Activated CD4-positive, alpha-beta T cell treated with anti-CD3 and anti-CD28 coated beads for 24 hours (primary cell): ENCODE results near the gene RET.
"Not testable (repeated sequence)": the region's sequence is repeated elsewhere in the genome, so short reads cannot be mapped to it uniquely, and the experiment has no call there.

Experiments used
- DNase-seq, 2 donors: peaks; one replicate each; pipeline ENCODE4 v3.0.0-alpha.2; 2020; ENCODE audit warnings: low read depth in 2 of 2

Gene RET

DNA sequence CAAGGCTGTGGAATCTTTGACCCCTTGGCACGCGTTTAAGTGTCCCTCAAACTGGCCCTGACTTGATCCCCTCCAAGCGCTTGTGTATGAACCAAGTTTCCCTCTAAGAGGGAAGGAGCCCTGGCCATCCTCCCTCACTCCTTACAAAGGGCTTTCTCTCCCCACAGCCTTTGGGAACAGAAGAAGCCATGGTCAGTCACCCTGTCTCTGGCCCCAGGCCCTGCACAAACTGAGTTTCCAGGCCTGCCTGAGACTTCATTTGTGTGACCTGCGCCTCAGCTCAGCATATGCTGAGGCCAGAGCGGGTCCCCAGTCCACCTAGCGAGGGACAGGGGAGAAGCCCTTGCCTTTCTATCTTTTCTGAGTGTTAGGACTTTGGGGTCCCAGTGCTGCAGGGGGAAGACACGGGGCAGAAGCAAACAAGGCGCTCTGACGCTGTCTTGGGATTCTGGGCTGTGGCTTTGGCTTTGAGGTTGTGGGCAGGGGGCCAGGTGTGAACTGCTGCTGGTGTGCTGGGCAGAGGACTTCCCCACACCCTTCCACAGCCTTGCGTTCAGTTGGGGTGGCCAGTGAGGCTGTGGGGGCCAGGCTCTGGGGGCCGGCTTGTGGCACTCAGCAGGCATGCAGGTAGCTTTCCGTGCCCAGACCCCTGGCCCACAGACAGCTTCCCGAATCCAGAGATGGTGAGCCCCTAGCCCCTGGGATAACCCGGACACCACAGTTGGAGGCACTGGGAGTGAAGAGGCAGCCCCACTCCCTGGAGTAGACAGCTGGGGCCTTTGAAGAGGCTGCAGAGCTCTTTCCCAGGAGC lies 1.5 kb downstream of the RET start:
- no peak for DNase-seq

DNA sequence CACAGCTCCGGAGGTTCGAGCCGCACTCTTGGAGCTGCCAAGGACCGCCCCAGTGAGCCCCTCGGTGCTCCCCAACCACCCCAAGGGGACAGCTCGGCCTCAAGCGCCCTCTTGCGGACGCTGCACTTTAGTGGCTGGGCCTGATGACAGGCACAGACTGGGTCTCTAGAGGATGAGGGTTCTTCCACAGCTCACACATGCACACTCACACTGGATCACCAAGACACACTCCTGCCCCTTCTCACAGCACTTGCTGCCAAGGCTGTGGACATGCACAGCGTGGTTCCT lies 2.1 kb downstream of the RET start:
- DNase-seq = no peak

DNA sequence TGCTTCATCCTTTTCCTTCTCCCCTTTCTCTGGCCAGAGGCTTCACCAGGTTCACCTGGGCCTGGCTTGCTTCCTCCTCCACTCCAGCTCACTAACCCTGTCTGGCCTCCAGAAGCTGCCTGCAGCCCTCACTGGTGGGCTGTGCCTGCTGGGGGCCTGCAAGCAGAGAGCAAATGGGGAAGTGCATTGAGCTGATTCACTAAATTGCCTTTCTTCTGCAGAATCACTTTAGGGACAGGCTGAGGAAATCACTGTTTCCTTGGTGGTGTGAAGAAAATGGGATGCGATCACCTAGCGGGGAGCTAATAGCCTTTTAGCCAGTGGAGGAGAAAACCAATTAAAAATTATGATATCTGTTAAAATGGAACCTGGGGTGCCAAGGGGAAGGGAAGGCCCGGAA lies 3.0 kb downstream of the RET start:
- no peak for DNase-seq

DNA sequence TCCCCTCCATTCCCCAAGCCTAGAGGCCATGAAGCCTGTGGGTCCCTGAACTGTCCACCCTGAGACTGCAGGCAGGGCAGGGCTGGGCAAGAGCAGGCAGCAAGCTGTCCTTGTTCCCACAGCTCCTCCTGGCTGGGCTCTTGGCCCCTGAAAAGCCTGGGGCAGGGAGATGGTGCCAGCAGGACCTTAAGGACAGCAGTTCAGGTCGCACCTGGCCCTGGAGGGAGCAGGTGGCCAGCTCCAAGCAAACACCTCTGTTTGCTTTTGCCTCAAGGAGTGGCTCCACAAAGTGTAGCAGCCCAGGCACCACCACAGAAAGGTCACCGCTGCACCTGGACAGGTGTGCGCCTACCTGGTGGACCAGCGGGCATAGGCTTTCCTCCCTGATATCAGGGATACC lies 5.2 kb downstream of the RET start:
- no peak for DNase-seq

DNA sequence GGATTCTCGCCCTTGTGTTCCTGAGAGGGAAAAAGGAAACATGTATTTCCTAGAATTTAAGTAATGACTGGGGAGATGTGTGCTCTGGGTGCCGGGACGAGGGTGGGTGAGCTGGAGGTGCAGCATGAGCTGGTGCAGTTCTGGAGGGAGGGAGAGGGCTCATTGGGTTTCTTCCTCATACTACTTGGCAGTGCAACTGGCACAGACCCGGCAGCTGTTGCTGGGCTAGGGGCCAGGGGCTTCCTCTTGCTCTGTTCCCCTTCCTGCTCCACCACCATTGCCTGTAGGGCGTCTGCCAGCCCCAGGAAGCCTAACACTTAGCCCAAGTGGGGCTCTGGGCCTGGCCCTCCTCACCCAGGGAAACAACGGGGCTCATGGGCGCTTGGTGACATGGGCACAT lies 5.9 kb downstream of the RET start:
- DNase-seq = no peak

DNA sequence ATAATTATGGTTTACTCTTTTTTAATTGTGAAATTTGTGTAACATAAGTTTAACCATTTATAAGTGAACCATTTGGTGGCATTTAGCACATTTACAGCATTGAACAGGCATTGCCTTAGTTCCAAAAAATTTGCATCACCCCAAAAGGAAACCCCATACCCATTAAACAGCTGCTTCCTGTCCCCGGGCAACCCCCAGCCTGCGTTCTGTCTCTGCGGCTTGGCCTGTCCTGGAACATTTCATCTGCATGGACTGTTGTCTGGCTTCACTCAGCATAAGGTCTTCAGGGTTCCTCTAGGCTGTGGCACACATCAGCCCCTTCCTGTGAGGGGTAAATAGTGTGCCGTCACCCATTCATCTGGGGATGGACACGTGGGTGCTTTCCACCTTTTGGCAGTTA lies 6.9 kb downstream of the RET start:
- no peak for DNase-seq

DNA sequence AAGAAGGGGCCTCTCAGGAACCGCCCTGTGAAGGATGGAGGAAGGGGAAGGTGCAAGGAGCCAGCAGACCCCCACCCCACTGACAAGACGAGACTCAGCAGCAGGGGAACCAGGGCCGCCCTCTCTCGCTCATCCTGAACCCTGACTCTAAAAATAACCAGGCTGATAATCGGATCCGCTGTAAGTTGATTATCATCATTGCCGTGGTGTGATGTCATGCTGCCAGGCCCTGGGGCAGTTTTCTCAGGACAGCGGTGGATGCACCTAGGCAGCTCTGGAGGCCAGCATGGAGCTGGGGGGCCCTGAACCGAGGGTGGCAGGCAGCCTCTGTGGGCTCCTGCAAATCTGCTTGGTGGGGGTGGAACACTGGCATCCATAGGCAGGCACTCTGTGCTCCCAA lies 7.9 kb downstream of the RET start:
- DNase-seq = no peak

DNA sequence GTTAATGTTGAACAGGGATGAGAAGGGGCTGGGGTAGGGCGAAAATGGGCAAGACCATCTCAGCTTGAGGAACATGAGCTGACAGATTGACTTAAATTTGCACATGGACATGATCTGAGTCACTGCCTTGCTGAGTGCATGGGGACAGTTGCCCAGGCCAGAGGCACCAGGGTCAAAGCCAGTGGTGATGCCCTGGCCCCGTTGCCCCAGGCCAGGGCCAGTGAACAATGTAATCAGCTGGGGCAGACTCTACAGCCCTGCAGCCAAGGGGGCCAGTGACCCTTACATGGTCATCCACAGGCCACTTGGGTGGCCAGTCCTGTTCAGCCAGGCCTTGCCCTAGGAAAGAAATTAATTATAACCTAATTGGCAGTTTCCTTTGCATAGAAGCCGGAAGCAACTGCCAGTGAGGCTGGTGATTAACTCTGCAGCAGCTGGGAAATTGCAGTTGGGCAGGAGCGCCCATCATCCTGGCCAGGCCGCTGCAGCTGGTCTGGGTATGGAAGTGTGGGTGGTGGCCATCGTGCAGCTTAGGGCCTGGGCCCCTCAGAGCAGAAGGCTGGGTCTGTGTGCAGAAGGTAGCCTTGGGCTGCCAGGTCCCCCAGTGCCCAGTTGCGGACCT lies 9.6 kb downstream of the RET start:
- DNase-seq = no peak

DNA sequence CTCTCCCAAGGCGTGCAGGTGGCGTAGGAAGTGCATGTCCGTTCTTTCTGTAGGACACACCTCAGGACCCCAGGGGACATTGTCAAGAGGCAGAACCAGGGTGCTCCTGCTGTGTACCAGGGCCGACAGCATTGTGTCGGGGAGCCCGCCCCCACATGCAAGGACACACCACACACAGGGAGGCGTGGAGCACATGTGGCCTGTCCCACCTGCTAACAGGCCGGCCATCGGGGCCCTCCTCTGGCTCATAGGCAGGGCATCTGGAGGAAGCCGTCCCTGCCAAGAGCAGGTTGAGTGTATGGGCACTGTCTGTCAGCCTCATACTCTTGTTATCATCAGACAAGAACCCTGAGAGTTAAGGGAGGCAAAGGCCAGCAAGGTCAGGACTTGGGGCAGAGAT lies 12.7 kb downstream of the RET start:
- no peak for DNase-seq

DNA sequence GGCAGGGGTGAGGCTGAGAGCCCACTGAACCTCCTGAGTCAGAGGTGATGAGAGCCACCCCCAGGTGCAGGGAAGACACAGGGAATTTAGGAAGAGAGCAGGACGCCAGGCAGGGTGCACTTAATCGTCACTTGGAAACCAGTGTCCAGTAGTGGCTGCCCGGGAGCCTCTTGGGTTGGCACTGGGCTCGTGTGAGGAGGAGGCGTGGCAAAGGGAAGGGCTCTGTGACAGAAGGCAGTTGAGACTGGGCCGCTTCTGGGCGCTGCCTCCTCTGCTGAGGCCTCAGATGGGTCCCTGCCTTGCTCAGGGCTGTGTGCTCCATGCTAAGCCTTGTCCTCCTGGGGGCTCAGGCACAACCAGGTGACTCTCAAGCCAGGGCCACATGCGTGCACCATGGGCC lies 13.3 kb downstream of the RET start:
- no peak for DNase-seq

DNA sequence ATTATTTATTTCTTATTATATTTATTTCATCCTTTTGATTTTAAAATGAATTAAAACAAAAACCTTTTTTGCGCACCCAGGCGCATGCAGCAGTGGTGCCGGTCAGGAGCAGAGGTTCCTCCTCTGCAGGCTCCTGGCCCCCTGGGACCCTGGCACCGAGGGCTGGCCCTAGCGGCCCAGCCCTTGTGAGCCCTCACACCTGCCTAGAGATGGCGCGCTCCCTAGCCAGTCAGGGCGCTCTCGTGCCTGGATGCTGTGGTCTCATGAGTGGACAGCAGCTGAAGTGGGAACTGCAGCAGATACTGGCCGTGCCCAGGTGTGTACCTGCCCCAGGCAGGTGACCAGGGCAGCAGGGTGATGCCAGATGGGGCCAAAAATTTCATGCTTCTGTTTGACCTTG lies 13.8 kb downstream of the RET start:
- no peak for DNase-seq

DNA sequence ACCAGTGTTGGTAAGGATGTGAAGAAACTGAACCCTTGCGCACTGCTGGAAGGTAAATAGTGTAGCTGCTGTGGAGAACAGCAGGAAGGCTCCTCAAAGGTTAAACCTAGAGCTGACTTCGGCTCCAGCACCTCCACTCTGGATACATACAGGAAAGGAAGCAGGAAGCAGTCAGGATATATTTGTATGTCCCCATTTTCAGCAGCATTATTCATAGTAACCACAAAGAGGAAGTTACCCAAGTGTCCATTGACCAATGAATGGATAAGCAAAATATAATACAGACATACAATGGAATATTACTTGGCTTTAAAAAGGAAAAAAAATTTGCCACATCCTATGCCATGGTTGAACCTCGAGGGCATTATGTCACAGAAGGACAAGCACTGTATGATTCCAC lies 15.0 kb downstream of the RET start:
- DNase-seq = no peak

DNA sequence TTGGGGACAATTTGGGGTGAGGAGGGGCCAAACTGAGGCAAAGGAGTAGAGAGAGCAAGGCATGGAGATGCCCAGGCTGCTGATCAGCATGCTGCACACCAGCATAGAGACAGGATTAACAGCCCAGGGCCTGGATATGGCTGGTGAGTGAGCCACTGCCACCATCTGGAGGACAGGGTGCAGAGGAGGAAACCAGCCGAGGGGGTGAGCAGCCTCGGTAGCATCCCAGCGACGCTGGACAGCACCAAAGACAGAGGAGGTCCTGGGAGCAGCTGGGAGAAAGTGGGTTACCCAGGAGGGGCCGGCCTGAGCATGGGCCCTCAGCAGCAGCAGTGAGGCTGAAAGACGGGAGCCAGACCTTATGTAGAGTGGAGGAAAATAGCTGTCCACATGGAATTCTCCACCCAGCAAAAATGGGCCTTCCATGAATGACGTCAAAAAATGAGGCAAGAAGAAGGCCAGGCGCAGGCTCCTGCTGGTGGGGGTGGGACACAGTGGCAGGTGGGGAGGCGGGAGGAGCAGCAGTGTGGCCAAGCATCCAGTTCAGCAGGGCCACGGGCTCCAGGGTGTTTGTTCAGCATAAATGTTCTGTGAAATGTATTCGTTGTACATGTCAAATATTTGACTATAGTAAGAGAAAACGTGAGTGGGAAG lies 16.7 kb downstream of the RET start:
- no peak for DNase-seq

DNA sequence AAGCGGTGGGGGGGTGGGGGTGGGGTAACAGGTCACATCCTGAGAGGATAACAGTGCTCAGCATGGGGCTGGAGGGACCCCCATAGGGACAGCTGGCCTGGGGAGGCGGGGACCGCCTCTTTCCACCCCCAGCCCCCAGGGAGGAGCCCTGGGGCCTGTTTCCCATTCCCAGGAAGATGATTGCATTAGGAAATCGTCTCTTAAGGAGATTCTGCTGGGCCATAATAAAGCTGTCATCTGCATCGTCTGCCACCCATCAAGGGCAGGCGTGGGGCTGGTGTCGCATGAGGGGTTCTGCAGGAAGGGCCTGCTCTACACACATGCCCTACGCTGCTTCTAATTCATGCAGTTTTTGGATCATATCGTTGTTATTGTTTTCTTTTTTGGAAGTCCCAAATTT lies 17.2 kb downstream of the RET start:
- DNase-seq = no peak

DNA sequence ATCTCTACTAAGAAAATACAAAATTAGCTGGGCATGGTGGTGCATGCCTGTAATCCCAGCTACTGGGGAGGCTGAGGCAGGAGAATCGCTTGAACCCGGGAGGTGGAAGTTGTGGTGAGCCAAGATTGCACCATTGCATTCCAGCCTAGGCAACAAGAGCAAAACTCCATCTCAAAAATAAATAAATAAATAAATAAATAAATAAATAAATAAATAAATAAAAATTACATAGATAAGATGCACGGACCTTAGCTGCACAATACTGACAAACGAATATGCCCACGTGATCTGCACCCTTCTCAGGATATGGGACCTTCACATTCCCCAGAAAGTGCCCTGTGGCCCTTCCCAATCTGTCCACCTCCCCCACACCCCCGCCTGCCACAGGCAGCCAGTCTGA lies 22.5 kb downstream of the RET start:
- DNase-seq = not testable (repeated sequence)

DNA sequence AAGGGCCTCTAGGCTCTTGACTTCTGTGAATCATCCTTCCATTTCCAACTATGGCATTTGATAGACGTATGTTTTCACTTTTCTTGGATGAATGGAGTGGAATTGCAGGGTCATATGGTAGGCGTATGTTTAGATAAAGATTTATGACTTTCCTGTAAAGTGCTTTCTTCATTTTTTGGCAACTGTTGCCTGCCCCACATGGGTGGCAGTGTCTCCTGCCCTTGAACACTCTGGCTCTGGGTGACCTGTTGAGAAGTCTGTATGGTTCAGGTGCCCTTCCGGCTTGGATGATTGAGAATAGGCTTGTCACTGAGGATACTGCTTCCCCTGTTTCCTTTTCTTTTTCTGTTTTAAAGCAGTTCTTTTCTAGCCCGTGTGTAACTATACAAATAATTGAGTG lies 23.1 kb downstream of the RET start:
- no peak for DNase-seq

DNA sequence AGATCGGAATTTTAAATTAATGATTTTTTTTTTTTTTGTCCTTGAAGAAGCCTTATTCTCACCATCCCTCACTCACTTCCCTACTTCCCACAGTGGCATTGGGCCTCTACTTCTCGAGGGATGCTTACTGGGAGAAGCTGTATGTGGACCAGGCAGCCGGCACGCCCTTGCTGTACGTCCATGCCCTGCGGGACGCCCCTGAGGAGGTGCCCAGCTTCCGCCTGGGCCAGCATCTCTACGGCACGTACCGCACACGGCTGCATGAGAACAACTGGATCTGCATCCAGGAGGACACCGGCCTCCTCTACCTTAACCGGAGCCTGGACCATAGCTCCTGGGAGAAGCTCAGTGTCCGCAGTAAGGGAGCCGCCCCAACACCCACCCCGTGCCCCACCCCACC lies 23.5 kb downstream of the RET start:
- DNase-seq = no peak

DNA sequence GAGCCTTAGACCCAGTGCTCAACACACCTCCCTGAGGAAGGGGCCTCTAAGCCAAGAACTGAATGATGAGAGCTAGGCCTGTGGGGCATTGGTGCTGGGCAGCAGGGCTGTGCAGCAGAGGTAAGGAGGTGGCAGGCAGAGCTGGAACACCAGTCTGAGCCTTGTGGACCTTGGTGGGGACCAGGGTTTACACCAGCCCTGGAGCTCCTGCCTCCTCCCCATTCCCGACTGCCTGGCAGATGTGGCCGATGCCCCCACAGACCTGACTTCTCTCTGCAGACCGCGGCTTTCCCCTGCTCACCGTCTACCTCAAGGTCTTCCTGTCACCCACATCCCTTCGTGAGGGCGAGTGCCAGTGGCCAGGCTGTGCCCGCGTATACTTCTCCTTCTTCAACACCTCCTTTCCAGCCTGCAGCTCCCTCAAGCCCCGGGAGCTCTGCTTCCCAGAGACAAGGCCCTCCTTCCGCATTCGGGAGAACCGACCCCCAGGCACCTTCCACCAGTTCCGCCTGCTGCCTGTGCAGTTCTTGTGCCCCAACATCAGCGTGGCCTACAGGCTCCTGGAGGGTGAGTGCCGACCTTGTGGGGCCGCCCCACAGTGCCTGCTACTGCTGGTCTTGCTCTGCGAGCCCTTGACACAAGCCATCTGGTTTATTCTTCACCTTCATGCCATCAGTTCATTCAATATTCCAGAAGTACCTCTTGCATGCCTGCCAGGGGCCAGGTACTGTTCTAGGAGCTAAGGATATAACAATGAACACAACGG lies 25.4 kb downstream of the RET start:
- no peak for DNase-seq

DNA sequence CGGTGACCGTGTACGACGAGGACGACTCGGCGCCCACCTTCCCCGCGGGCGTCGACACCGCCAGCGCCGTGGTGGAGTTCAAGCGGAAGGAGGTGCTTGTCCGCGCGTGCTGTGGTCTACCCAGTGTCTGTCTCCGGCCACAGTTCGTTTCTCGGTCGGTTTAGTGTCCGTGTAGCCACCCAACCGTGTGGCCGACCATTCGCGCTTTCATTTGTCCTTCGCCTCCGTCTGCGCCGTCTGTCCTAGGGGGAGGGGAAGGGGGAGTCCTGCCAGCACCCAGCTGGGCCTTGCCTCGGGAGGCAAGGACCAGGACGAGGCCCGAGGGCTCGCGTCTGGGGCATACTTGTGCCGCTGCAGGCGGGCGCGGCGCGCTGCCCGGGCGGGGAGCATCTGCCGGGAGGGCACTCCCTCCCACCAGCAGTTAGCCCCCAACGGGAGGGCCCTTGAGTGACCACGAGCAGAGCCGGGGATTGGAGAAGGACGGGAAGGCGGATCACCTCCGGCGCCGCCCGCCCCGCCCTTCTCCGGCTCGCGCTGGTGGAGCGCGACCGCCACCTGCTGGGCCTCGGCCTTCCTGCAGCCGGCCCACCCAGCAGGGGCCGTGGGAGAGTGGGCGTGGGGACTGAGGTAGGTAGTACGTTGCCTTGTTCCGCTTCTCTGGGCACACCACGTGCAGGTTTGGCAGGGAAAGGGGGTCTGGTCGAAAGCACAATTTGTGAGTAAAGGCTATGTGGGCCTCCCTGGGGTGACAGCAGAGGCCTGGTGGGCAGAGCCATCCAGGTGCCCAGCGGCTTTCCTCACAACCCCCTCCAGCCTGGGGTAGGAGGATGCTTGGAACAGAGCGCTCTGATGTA lies 28.5 kb downstream of the RET start:
- peak; percentile 62 to 73 for DNase-seq

DNA sequence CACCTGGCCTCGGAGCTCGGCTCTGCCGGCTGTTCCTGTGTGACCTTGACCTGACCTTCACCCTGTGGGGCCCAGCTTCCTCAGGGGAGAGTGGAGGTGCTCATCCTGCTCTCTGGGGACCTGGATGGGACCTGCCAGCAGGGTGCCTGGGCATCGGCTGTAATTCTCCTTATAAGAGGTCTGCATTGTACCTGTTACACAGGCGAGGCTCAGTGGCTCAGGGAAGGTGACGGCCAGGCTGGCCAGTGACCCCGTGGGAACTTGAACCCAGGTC lies 29.0 kb downstream of the RET start:
- no peak for DNase-seq

DNA sequence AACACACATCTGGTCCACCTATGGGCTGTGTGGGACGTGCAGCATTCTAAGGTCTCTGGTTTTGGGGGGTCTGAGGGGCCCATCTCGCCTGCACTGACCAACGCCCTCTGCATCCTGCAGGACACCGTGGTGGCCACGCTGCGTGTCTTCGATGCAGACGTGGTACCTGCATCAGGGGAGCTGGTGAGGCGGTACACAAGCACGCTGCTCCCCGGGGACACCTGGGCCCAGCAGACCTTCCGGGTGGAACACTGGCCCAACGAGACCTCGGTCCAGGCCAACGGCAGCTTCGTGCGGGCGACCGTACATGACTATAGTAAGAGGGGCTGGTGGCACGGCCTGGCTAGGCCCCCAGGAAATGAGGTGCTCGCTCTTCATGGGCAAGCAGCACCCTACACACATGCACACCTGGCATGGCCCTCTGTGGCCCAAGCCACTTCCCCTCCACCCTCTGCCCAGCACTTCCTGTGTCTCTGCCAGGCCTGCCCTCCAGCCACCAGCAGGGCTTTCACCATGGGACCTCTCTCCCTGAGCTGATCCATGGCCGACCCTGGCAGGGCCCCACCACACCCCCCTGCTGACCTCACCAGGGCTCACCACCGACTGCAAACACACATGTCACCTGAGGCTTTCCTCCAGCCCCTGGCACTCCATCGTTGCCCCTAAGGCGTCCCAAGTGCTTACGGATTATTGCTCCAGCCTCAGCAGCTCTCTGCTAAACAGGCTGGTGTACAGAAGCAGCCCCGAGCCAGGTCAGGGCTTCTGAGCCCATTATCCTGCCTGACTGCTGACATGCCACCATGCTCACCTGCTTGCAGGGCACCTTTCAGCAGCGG lies 29.6 kb downstream of the RET start:
- DNase-seq = no peak
